Large intestine (tissue), 3 donors: Measurements from ENCODE around the gene MYH14. TPM values are rescaled to one million over a fixed set of nuclear protein-coding genes. Genes with fewer than 3 reads are reported as not detected.

ENCODE experiments used
- DNase-seq, 2 donors: peaks; one replicate each; pipeline versions ENCODE4 v3.0.0 to v3.0.0-alpha.2; 2013
- H3K27ac ChIP-seq: one replicate; pipeline ENCODE4 v1.5.1; 2013; ENCODE audit warnings: low read length
- H3K27me3 ChIP-seq: 2 replicates; pipeline ENCODE4 v1.6.1; 2013; ENCODE audit warnings: low read length; ENCODE audit not compliant: control insufficient read depth, insufficient read depth
- H3K36me3 ChIP-seq: 2 replicates; pipeline ENCODE4 v1.6.1; 2013; ENCODE audit warnings: low read length; ENCODE audit not compliant: control insufficient read depth, insufficient read depth
- H3K4me1 ChIP-seq: one replicate; pipeline ENCODE4 v1.6.1; 2013; ENCODE audit warnings: low read length; ENCODE audit not compliant: control insufficient read depth, insufficient read depth
- H3K4me3 ChIP-seq: one replicate; pipeline ENCODE4 v1.5.1; 2013; ENCODE audit warnings: low read length
- H3K9me3 ChIP-seq: one replicate; pipeline ENCODE4 v1.6.1; 2013; ENCODE audit warnings: mild to moderate bottlenecking, low read depth, low read length, moderate library complexity; ENCODE audit not compliant: control insufficient read depth
- WGBS: methylation state at CpG from one replicate; pipeline ENCODE4 v1.1.5; 2013; ENCODE audit warnings: low lambda C conversion rate; ENCODE audit not compliant: insufficient coverage; 5-methylcytosine and 5-hydroxymethylcytosine counted together
- polyA plus RNA-seq: library from polyadenylated mRNA; unstranded; fragments of 120-200 nt; gene quantifications from one replicate; pipeline ENCODE4 v1.2.1, GENCODE V29; 2013

The MYH14 gene
- polyA plus RNA-seq, 1 donor: 221 TPM

- no peak overlapping the region for H3K27ac ChIP-seq
- no peak for DNase-seq
- WGBS: no CpG with 5 or more reads among the region's 13 CpGs
- H3K9me3 ChIP-seq: peaks cover 3% of the 10 kb centered on the region
- no peaks in the 10 kb centered on the region for H3K27me3 ChIP-seq
- H3K4me1 ChIP-seq: no peaks in the 10 kb centered on the region
- no peak overlapping the region for H3K4me3 ChIP-seq
- peaks cover 78% of the 10 kb centered on the region for H3K36me3 ChIP-seq
These were observed 64.6 kb downstream of the MYH14 start for GRCh38 chr19:50268041-50268440.

- Histone ChIP-seq H3K36me3 (peaks cover 74% of the 10 kb centered on the region), H3K4me3 (no peak overlapping the region), H3K27me3 (no peaks in the 10 kb centered on the region), H3K4me1 (no peaks in the 10 kb centered on the region), H3K9me3 (peaks cover 3% of the 10 kb centered on the region), H3K27ac (no peak overlapping the region)
- no peak for DNase-seq
- WGBS: no CpG with 5 or more reads among the region's 5 CpGs
These were observed 65.1 kb downstream of the MYH14 start for GRCh38 chr19:50268501-50268900.

GRCh38 chr19:50269653-50270052 lies 66.2 kb downstream of the MYH14 start:
- peaks cover 72% of the 10 kb centered on the region for H3K36me3 ChIP-seq
- no peaks in the 10 kb centered on the region for H3K27me3 ChIP-seq
- H3K4me3 ChIP-seq: no peak overlapping the region
- H3K9me3 ChIP-seq: peaks cover 3% of the 10 kb centered on the region
- H3K4me1 ChIP-seq: no peaks in the 10 kb centered on the region
- no peak overlapping the region for H3K27ac ChIP-seq
- no peak for DNase-seq
- WGBS: no CpG with 5 or more reads among the region's 2 CpGs

- no peak overlapping the region for H3K4me3 ChIP-seq
- no peak overlapping the region for H3K27ac ChIP-seq
- 83% methylated on average over 1 of the region's 14 CpGs for WGBS
These were observed 69.0 kb downstream of the MYH14 start for GRCh38 chr19:50272263-50272897.

GRCh38 chr19:50273821-50274220 lies 70.4 kb downstream of the MYH14 start:
- Histone ChIP-seq H3K9me3 (no peaks in the 10 kb centered on the region), H3K36me3 (peaks cover 69% of the 10 kb centered on the region), H3K4me3 (no peak overlapping the region), H3K27ac (no peak overlapping the region), H3K27me3 (no peaks in the 10 kb centered on the region), H3K4me1 (no peaks in the 10 kb centered on the region)
- DNase-seq: no peak
- WGBS: 90% methylated on average over 2 of the region's 7 CpGs

More at GRCh38 chr19:50272263-50272897, 69.0 kb downstream of the MYH14 start:
- Histone ChIP-seq H3K4me1 (no peaks in the 10 kb centered on the region), H3K9me3 (peaks cover 3% of the 10 kb centered on the region), H3K27me3 (no peaks in the 10 kb centered on the region), H3K36me3 (peaks cover 75% of the 10 kb centered on the region)
- no peak for DNase-seq

GRCh38 chr19:50275577-50276368 lies 72.4 kb downstream of the MYH14 start:
- H3K27ac ChIP-seq: no peak overlapping the region
- H3K9me3 ChIP-seq: peaks cover 2% of the 10 kb centered on the region
- DNase-seq: no peak
- no peaks in the 10 kb centered on the region for H3K27me3 ChIP-seq
- peaks cover 77% of the 10 kb centered on the region for H3K36me3 ChIP-seq
- H3K4me3 ChIP-seq: no peak overlapping the region
- no CpG with 5 or more reads among the region's 26 CpGs for WGBS
- H3K4me1 ChIP-seq: no peaks in the 10 kb centered on the region

GRCh38 chr19:50276370-50277063 lies 73.1 kb downstream of the MYH14 start:
- peaks cover 2% of the 10 kb centered on the region for H3K9me3 ChIP-seq
- peaks cover 76% of the 10 kb centered on the region for H3K36me3 ChIP-seq
- H3K4me3 ChIP-seq: no peak overlapping the region
- no peaks in the 10 kb centered on the region for H3K27me3 ChIP-seq
- no peak overlapping the region for H3K27ac ChIP-seq
- no peaks in the 10 kb centered on the region for H3K4me1 ChIP-seq
- DNase-seq: no peak
- WGBS: no CpG with 5 or more reads among the region's 15 CpGs

GRCh38 chr19:50277966-50278580 lies 74.7 kb downstream of the MYH14 start:
- Histone ChIP-seq H3K36me3 (peaks cover 69% of the 10 kb centered on the region), H3K9me3 (peaks cover 2% of the 10 kb centered on the region), H3K4me1 (no peaks in the 10 kb centered on the region), H3K4me3 (no peak overlapping the region), H3K27ac (no peak overlapping the region), H3K27me3 (no peaks in the 10 kb centered on the region)
- no peak for DNase-seq
- no CpG with 5 or more reads among the region's 14 CpGs for WGBS

GRCh38 chr19:50280074-50280473 lies 76.7 kb downstream of the MYH14 start:
- no peaks in the 10 kb centered on the region for H3K27me3 ChIP-seq
- WGBS: no CpG with 5 or more reads among the region's 14 CpGs
- no peak for DNase-seq
- H3K27ac ChIP-seq: no peak overlapping the region
- H3K4me1 ChIP-seq: no peaks in the 10 kb centered on the region
- peaks cover 59% of the 10 kb centered on the region for H3K36me3 ChIP-seq
- H3K4me3 ChIP-seq: no peak overlapping the region
- peaks cover 2% of the 10 kb centered on the region for H3K9me3 ChIP-seq

GRCh38 chr19:50280983-50281382 lies 77.6 kb downstream of the MYH14 start:
- Histone ChIP-seq H3K27me3 (no peaks in the 10 kb centered on the region), H3K36me3 (peaks cover 52% of the 10 kb centered on the region), H3K4me1 (no peaks in the 10 kb centered on the region), H3K9me3 (peaks cover 2% of the 10 kb centered on the region), H3K4me3 (no peak overlapping the region), H3K27ac (no peak overlapping the region)
- WGBS: no CpG with 5 or more reads among the region's 3 CpGs
- no peak for DNase-seq
